ENCODE results near the gene LMO1. TPM values are rescaled to one million over a fixed set of nuclear protein-coding genes. Genes with fewer than 3 reads are reported as not detected.

Gene LMO1
- total RNA-seq, 1 experiment from 2014 or later = 0.27 TPM

DNA sequence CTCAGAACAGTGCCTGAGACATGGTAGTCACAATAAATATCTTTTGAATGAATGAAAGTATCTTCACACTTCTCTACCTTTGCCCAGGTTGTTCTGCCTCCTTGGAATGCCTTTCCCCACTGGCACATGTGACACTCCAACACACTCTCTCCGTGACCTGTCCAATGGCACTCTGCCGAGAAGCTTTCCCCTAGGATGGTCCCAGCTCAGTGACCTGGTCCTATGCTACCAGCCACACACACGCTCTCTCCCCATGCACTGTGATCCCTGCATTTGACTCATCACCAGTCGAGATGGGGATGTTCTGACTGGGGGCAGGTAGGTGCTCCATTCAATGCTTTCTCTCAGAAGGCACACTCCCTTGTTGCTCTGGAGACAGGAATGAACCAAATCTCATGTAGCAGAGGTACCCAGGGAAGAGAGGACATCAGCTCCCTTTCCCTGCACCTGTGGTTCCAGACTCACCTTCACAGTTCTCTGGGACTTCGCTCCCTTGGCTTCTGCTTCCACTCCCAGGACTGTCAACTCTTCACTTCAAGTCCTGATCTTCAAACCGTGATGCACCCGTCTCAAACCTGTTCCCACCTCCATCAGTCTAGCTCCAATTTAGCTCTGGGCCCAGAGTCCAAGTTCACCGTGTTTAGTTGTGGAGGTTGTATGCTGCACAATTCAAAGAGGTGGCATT lies 30.7 kb upstream of the LMO1 start:
- Histone ChIP-seq H3K9me3 (ENCODE audit: control insufficient read depth in 1 of 2, insufficient read depth in 1 of 2, low read depth in 1 of 2, low read length in 2 of 2) (no peaks in the 10 kb centered on the region), H3K4me3 (replicated peaks in 1 of 2; ENCODE audit: low read depth in 1 of 2, low read length in 2 of 2) (no peak overlapping the region), H3K27me3 (ENCODE audit: insufficient read depth, low read length) (peaks cover 4% of the 10 kb centered on the region; the same call in 1 of the 2 replicates), H3K9me2 (ENCODE audit: insufficient read depth) (no peaks in the 10 kb centered on the region), H3K79me2 (ENCODE audit: insufficient read depth, low read length) (no peaks in the 10 kb centered on the region), H3K4me1 (ENCODE audit: control insufficient read depth in 1 of 2, insufficient read depth in 2 of 2, low read length in 2 of 2) (no peaks in the 10 kb centered on the region), H3K9ac (ENCODE audit: low read length) (no peak overlapping the region), H3K36me3 (ENCODE audit: control insufficient read depth in 1 of 2, insufficient read depth in 2 of 2, low read length in 2 of 2) (no peaks in the 10 kb centered on the region), H2AFZ (ENCODE audit: low read depth, low read length, poor library complexity, severe bottlenecking) (no peak overlapping the region), H4K20me1 (ENCODE audit: insufficient read depth) (no peaks in the 10 kb centered on the region), H3K4me2 (ENCODE audit: low read length) (no peak overlapping the region), H3K27ac (ENCODE audit: low read depth, low read length) (no peak overlapping the region)
- POLR2A ChIA-PET = no interaction called here
- ATAC-seq (no peak), DNase-seq (ENCODE audit: low read depth, low spot score) (no peak)
- CTCF ChIA-PET = no interaction called here
- BruUV-seq (replicated peaks) = no TSS peak
- TF ChIP-seq SIN3A (IDR thresholded peaks at IDR 0.05; ENCODE audit: low read depth) = no peak
- TF ChIP-seq ZNF274 (IDR thresholded peaks at IDR 0.05; ENCODE audit: low read depth, low read length) = no peak
- no peak for TF ChIP-seq CEBPB (IDR thresholded peaks at IDR 0.05; ENCODE audit: low read depth)
- TF ChIP-seq ZFX (IDR thresholded peaks at IDR 0.05) = no peak
- no peak for TF ChIP-seq EZH2 (IDR thresholded peaks at IDR 0.05)
- no peak for TF ChIP-seq FOSL1 (IDR thresholded peaks at IDR 0.05; ENCODE audit: low read depth)
- TF ChIP-seq EZH2phosphoT487 (IDR thresholded peaks at IDR 0.05; ENCODE audit: borderline replicate concordance) = no peak
- no peak for TF ChIP-seq ELF1 (IDR thresholded peaks at IDR 0.05; ENCODE audit: borderline replicate concordance, low read depth)
- TF ChIP-seq POLR2AphosphoS5 (IDR thresholded peaks at IDR 0.05; ENCODE audit: low read depth, low read length) = no peak
- no peak for TF ChIP-seq SP1 (IDR thresholded peaks at IDR 0.05; ENCODE audit: low read depth)
- TF ChIP-seq EGR1 (IDR thresholded peaks at IDR 0.05; ENCODE audit: low read depth) = no peak
- TF ChIP-seq POLR2A (IDR thresholded peaks at IDR 0.05; ENCODE audit: borderline replicate concordance, extremely low read depth, insufficient read depth, insufficient read length) = no peak
- TF ChIP-seq RAD21 (IDR thresholded peaks at IDR 0.05; ENCODE audit: low read depth) = no peak
- TF ChIP-seq MAX (IDR thresholded peaks at IDR 0.05) = no peak
- TF ChIP-seq, protein P1, sequence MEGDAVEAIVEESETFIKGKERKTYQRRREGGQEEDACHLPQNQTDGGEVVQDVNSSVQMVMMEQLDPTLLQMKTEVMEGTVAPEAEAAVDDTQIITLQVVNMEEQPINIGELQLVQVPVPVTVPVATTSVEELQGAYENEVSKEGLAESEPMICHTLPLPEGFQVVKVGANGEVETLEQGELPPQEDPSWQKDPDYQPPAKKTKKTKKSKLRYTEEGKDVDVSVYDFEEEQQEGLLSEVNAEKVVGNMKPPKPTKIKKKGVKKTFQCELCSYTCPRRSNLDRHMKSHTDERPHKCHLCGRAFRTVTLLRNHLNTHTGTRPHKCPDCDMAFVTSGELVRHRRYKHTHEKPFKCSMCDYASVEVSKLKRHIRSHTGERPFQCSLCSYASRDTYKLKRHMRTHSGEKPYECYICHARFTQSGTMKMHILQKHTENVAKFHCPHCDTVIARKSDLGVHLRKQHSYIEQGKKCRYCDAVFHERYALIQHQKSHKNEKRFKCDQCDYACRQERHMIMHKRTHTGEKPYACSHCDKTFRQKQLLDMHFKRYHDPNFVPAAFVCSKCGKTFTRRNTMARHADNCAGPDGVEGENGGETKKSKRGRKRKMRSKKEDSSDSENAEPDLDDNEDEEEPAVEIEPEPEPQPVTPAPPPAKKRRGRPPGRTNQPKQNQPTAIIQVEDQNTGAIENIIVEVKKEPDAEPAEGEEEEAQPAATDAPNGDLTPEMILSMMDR (IDR thresholded peaks at IDR 0.05 in 2 of 3, conservative IDR thresholded peaks at IDR 0.05 in 1 of 3; ENCODE audit: borderline replicate concordance in 1 of 3, insufficient read depth in 1 of 3, low read depth in 2 of 3, low read length in 2 of 3) = no peak
- TF ChIP-seq JUND (IDR thresholded peaks at IDR 0.05) = no peak
- no peak for TF ChIP-seq SRF (IDR thresholded peaks at IDR 0.05; ENCODE audit: low read depth)
- RAD21 ChIA-PET (ENCODE audit: low non-redundant PET in 1 of 2, low total read pairs in 2 of 2, uncharacterized antibody in 2 of 2, unreplicated experiment in 2 of 2) = no interaction called here
- intact Hi-C loops (cut with micrococcal nuclease) = no loop called here

Measured in HCT116 (cell line).